Dedifferentiated amniotic fluid mesenchymal stem cell (primary cell): ENCODE results near the gene SERPINB11.
"Not testable (repeated sequence)": the region's sequence is repeated elsewhere in the genome, so short reads cannot be mapped to it uniquely, and the experiment has no call there.

Source experiments
- DNase-seq: peaks from one replicate; pipeline ENCODE4 v3.0.0-alpha.2; 2016; ENCODE audit errors: extremely low spot score

Gene SERPINB11

DNA sequence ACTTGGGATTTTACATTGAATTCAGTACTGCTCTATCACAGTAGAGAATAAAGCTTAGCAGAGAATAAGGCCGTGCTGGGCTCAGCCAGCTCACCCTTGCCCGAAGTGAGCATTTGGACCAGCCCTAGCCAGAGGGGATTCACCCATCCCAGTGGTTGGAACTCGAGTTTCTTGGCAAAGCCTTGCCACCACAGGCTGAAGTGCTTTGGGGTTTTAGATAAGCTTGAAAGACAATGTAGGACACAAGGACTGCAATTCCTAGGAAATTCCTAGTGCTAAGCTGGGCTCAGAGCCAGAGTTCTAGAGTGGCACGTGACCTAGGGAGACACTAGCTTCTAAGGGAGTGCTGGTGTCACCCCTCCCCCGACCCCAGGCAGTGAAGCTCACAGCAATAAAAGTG is 28.0 kb downstream of the SERPINB11 start:
- DNase-seq = no peak

DNA sequence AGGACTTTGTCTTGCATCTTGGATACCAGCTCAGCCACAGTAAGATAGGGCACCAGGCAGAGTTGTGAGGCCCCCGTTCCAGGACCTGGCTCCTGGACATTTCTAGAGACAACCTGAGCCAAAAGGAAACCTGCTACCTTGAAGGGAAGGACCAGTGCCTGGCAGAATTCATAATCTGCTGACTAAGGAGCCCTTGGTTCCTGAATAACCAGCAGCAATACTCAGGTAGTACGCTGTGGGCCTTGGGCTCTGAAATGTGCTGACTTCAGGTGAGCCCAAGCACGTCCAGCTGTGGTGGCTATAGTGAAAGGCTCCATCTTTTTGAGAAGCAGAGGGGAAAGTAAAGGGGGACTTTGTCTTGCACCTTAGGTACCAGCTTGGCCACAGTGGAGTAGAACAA is 28.5 kb downstream of the SERPINB11 start:
- no peak for DNase-seq

GRCh38 chr18:63736876-63737275 is 34.1 kb downstream of the SERPINB11 start:
- no peak for DNase-seq

DNA sequence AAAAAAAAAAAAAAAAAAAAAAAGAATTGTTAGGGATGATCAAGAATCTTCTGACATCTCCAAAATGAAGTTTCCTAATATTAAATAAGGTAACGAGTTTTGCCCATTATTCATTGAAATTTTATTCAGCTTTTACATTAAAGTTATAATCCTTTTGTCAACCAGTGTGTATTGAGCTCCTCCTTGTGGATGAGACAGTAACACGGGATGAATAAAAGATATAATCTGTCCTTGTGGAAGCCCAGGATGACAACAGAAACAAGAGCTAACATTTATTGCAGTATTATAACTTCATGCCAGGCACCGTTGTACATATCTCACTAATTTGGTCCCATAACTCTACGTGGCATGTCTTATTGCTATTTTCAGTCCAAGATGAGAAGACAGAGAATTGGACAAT is 39.0 kb downstream of the SERPINB11 start:
- DNase-seq = peak; percentile 28

DNA sequence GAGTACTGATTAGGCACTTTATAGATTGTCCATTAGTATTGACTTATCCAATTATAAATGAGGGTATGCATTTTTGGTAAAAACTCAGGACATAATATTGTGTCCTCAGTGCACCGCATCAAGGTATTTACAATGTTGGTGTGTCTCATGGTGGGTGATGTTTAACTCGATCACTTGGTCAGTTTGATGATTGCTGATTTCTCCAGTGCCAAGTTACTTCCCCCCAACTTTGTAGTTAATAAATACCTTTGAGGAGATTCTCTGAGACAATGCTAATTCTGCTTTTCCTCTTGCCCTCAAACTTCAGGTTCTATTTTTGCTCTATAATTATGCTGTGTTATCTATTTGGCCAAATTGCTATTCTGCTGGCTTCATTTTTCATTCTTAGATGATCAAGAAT is 44.2 kb downstream of the SERPINB11 start:
- DNase-seq = no peak

- DNase-seq = no peak
Measured at GRCh38 chr18:63749489-63749888, 46.7 kb downstream of the SERPINB11 start.

DNA sequence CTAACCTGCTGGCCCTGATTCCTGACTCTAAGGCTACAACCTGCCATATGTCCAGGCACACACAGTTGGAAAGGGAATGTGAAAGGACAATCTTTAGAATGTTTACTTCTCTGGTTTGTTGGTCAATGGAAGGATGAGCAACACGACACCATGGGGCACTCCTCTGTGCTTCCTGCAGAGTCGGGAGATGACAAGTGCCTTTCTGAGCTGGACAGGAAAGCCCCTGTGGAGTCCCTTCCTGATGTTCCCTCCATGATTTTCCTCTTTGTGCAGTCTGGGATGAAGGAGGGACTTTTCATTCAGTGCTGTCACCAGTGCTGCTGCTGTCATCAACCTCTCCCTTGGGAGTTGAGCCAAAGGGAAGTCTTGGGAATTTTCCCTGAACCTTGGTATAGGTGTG is 49.9 kb downstream of the SERPINB11 start:
- DNase-seq = no peak

DNA sequence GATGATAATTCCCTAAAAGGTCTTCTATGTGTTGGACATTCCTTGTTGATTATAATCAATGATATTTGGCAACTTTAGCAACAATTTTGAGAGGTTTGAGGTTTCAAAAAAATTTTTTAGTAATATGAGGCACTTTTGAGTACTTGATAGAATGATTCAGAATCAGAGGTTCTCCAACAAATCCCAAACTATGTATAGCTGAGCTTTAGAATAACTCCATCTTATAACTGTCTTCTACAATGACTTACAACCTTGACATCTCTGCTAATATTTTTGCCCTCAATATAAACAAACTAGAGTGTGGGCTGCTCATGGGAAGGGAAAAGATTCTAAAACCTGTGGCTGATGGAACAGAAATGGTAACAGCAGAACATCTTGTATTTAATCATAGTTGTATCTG is 50.9 kb downstream of the SERPINB11 start:
- no peak for DNase-seq

DNA sequence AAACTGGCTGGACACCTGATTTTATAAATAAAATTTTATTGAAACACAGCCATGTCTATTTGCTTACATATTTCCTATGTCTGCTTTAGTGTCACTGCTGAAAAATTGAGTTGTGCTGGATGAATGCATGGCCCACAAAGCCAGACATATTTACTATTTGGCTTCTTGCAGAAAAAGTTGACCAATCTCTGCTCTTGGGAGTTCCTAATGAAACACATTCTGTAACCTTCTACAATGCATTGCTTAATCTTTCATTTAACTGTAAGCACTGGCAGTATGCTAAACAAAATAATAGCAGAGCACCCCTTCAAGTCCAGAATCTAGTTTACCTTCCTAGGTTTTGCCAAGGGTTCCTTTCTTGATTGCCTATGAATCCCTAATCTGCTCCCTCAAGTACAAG is 54.8 kb downstream of the SERPINB11 start:
- DNase-seq = no peak

DNA sequence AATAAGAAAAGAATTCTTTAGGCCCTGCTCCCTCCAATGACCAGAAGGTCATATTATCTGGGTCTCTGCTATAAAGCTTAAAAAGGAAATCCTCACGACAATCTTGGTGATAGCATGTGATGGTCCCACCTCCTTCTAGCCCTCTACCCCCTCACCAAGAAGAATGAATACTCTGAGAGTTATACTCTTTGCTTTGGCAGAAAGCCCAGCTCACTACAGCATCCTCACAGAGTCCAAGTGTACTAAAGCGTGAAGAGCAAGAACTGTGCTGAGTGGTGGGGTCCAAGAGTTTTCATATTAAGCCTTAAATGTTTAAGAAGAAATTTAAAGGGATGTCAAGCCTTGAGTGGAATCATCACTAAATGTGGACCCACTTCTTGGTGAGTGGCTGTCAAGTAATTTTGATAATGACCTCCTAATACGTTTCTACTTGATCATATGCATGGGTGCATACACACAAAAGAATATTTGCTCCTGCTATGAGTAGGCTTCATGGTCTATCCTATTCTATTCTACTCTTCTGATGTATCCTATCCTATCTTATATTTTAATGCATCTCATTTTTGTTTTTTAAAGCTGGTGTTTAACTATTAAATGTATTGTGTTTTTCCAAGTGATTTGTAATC is 56.0 kb downstream of the SERPINB11 start:
- DNase-seq = no peak

GRCh38 chr18:63759786-63760185 is 57.0 kb downstream of the SERPINB11 start:
- DNase-seq = not testable (repeated sequence)

GRCh38 chr18:63762518-63762917 is 59.8 kb downstream of the SERPINB11 start:
- DNase-seq = peak; percentile 67

GRCh38 chr18:63763831-63764600 is 61.3 kb downstream of the SERPINB11 start:
- DNase-seq = peak; percentile 77

GRCh38 chr18:63765837-63766236 is 63.1 kb downstream of the SERPINB11 start:
- DNase-seq = no peak
